Mammary epithelial cell (primary cell): ENCODE measurements around the gene PUS7.

Experiments
- EZH2 ChIP-seq: IDR thresholded peaks from 2 replicates; pipeline ENCODE4 v1.6.1; 2012; ENCODE audit warnings: low read length, inconsistent platforms, borderline replicate concordance
- TF ChIP-seq, protein P1 (sequence below), 2 donors: IDR thresholded peaks in 1 of 2; conservative IDR thresholded peaks in 1 of 2; 2 replicates each; pipeline ENCODE4 v1.5.1; 2011 to 2012; ENCODE audit warnings: inconsistent platforms in 2 of 2, low read length in 2 of 2, mild to moderate bottlenecking in 2 of 2, control low read depth in 1 of 2, low read depth in 1 of 2; ENCODE audit not compliant: insufficient read depth in 1 of 2; ENCODE audit errors: extremely low read depth in 1 of 2

GRCh38 chr7:105532709-105533460 is 10.8 kb upstream of the PUS7 start:
- TF ChIP-seq, protein P1, sequence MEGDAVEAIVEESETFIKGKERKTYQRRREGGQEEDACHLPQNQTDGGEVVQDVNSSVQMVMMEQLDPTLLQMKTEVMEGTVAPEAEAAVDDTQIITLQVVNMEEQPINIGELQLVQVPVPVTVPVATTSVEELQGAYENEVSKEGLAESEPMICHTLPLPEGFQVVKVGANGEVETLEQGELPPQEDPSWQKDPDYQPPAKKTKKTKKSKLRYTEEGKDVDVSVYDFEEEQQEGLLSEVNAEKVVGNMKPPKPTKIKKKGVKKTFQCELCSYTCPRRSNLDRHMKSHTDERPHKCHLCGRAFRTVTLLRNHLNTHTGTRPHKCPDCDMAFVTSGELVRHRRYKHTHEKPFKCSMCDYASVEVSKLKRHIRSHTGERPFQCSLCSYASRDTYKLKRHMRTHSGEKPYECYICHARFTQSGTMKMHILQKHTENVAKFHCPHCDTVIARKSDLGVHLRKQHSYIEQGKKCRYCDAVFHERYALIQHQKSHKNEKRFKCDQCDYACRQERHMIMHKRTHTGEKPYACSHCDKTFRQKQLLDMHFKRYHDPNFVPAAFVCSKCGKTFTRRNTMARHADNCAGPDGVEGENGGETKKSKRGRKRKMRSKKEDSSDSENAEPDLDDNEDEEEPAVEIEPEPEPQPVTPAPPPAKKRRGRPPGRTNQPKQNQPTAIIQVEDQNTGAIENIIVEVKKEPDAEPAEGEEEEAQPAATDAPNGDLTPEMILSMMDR (conservative IDR thresholded peaks at IDR 0.05 in 1 of 2, IDR thresholded peaks at IDR 0.05 in 1 of 2; ENCODE audit: extremely low read depth in 1 of 2, insufficient read depth in 1 of 2, low read depth in 1 of 2, low read length in 2 of 2), result no peak
- TF ChIP-seq EZH2, result no peak
